T1000 (cell line): Measurements from ENCODE around the gene TET2.
"Not testable (repeated sequence)": the region's sequence is repeated elsewhere in the genome, so short reads cannot be mapped to it uniquely, and the experiment has no call there.

Source experiments
- DNase-seq: peaks from one replicate; lab custom pipeline; 2025; ENCODE audit warnings: mixed read lengths; lab: John Stamatoyannopoulos, UW

Gene TET2

DNA sequence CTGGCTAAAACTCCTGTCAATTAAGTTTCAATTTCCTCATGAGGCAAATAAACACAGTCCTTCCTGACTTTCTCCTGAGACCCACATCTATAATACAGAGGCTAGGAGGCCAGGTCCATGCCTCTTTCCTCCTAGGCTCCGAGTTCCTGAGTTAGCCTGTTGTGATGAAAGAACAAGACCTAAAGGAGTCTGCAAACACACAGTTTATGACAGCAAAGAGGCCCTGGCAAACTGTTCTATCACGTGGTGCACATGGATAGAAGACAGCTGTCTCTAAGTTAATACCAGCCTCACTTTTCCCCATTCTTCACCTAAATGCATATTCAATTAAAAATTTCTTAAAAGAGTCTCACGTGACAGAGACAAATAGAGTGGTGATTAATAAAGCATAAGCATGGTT is 145.2 kb downstream of the TET2 start:
- DNase-seq, result no peak

DNA sequence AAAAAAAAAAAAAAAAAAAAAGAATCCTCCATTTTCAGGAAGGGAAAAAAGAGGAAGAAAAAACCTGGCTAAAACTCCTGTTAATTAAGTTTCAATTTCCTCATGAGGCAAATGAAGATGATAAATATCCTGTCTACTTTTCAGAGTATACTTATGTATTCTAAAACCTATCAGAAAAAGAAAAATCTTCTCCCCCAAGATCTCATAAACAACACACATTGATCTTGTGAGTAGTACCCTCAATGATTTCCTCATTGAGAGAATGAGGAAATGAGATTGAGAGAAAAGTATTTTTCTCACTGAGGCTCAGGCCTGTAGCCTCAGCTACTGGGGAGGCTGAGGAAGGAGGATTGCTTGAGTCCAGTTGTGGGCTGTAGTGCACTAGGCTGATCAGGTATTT is 146.7 kb downstream of the TET2 start:
- no peak for DNase-seq

DNA sequence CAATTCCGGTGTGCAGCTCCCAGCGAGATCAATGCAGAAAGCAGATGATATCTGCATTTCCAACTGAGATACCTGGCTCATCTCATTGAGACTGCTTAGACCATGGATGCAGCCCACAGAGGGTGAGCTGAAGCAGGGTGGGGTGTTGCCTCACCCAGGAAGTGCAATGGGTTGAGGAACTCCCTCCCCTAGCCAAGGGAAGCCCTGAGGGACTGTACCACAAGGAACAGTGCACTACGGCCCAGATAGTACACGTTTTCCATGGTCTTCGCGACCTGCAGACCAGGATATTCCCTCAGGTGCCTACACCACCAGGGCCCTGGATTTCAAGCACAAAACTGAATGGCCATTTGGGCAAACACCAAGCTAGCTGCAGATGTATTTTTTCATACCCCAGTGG is 150.0 kb downstream of the TET2 start:
- no peak for DNase-seq

DNA sequence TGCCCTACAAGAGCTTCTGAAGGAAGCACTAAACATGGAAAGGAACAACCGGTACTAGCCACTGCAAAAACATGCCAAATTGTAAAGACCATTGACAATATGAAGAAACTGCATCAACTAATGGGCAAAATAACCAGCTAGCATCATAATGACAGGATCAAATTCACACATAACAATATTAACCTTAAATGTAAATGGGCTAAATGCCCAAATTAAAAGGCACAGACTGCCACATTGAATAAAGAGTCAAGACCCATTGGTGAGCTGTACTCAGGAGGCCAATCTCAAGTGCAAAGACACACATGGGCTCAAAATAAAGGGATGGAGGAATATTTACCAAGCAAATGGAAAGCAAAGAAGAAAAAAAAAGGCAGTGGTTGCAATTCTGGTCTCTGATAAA is 152.4 kb downstream of the TET2 start:
- DNase-seq, result not testable (repeated sequence)

DNA sequence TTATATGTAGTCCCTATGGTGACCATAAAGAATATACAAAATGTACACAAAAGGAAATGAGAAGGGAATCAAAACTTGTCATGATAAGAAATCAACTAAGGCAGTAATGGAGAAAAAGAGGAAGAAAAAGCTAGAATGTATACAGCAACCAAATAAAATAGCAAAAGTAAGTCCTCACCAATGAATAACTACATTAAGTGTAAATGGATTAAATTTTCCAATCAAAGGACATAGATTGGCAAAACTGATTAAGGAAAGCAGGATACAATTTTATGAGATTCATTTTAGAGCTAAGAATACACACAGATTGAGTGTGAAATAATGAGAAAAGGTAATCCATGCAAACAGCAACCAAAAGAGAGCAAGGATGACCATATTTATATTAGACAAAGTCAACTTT is 157.4 kb downstream of the TET2 start:
- no peak for DNase-seq

DNA sequence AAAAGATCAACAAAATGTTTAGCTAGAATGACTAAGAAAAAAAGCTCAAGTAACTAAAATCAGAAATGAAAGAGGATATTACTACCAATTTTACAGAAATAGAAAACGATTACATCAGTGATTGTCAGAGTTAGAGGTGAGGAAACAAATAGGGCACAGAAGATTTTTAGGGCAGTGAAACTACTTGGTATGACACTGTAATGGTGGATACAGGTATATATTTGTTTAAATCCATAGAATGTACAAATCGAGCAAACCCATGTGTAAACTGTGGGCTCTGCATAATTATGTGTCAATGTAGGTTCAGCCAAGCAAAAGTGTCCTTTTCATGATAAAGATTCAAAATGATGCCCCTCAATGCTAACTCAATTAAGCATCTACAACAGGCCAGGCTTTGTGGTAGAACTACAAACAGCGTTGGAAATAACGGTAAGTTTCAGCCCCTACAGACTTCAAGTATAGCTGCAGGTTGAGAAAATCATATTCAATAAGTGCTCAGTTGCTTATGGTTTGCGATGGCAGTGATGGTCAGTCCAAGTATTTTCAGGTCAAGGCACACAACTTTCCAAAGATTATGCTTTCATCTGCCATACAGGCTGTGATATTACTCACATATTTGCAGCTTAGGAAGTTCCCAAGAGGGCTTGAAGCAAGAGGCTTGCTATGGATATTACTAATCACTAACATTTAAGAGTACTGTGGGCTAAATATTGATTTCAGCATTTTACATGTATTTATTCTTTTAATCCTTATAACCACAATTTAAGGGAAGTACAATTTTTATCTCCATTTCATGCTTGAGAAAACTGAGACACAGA is 158.6 kb downstream of the TET2 start:
- DNase-seq, result no peak

DNA sequence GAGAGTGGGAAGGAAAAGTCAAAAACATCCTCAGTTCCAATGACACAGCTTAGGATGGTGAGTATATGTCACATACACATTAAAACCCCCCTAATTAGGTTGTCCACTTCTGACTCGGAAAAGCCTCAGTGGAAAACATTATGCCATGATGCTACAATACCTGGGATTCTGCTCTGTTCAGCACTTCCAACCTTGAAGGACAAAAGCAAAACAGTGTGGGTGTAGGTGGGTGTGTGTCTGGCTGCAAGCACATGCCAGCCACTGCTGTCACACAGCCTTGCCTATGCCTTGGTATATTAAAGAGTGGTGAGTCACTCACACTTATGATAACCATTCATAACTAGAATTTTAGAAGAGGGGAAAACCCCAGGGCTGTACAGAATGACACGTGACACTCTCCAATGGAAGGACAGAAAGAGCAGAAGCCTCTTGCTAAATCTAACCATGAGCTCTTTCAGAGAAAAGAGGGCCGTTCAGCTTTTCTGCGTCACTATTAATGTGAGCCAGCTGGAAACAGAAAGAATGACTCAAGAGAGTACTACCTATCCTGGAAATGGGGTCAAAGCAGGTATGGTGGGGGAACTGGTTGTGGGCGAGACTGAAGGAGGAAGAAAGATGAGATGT is 159.6 kb downstream of the TET2 start:
- no peak for DNase-seq

DNA sequence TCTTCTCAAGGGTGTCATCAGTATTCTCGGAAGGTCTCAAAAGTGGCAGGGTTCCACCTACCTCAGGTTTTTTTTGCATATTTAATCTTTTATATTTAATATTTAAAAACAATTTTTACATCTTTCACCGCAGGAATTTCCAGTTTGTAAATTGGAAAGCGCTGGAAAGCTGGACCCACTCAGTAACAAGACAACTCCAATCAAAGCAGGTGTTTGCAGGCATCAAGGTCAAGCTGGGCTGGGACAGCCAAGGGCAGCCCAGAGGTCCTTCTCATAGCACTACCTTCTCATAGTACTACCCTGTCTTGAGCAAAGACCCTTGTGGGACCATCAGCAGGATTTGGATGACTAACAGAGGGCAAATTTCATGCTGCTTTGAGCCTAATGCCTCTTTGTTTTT is 160.1 kb downstream of the TET2 start:
- no peak for DNase-seq

DNA sequence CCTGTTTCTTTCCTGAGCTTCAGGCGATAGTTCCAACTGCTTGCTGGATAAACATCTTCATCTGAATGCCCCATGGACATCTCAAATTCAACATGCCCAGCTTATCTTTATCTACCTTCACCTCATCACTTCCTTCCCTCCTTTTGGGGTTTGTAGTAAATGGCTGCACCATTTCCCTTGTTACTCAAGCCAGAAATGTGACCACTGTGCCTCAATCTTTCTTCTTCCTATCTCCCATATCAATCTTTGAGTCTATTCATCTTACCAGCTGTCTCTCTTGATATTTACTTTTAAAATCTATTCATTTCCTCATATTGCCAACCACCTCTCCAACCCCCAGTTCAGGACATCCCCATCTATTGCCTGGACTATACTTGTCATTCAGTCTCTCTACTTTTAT is 171.8 kb downstream of the TET2 start:
- no peak for DNase-seq

DNA sequence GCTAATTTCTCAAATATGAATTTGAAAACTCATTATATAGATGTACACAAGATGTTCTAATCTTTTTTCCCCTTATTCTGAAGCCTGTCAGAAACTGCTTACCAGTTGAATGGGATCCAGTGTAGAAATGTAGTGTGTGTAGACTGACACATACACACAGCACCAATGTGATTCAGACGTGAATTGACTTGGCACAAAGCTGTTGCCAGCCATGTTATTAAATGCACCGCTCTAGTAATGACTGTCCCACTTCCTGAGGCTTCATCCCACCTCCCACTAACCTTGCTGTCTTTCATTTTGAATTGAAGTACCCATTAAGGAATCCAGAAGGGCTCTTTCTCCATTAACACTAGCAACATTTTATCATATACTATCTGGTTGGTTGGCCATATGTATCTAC is 180.5 kb downstream of the TET2 start:
- DNase-seq, result no peak

DNA sequence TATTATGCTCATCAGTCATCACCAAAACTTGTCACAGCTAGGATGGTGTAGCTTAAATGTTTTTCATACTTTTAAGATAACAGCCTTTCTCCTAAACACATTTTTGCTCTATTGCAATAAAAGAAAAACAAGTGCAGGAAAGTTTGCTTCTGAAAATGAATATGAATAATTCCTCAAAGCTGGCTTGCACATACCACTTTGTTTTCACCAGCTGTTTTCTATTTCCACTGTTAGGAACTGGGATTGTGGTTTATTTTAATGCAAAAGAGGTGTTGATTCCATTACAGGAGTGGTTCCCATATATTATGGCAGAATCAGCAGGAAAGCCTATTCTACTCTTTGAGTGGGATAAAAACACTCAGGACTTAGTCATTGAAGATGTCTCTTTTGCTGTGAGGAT is 181.3 kb downstream of the TET2 start:
- DNase-seq, result no peak

DNA sequence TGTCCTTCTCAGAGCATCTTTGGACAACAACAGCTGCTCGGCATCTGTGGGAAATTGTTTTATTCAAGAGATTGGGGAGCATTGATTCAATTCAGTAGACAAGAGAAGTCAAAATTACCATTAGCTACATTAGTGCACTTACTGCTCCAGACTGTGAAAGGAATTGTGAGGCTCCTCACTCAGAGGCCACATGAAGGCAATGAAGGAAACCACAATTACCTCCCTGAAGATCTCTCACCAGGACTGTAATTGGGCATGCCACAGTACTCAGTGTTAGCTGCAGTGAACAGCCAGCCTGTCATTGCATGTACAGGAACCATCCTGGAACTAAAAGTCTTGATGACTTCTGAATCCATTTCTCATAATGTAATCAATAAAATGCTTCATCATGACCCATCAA is 182.4 kb downstream of the TET2 start:
- no peak for DNase-seq
